ENCODE data around the gene BBS2.

Gene BBS2

GRCh38 chr16:56475201-56475600 lies 44.6 kb downstream of the BBS2 start:
- peak; percentile 4 for DNase-seq

- DNase-seq, result no peak
Measured at GRCh38 chr16:56470666-56471065, 49.2 kb downstream of the BBS2 start.

- no peak for DNase-seq
Measured at GRCh38 chr16:56470232-56470631, 49.6 kb downstream of the BBS2 start.

- DNase-seq, result no peak
Measured at GRCh38 chr16:56469748-56470147, 50.1 kb downstream of the BBS2 start.

- no peak for DNase-seq
Measured at GRCh38 chr16:56468800-56469199, 51.0 kb downstream of the BBS2 start.

- no peak for DNase-seq
Measured at GRCh38 chr16:56466344-56466743, 53.5 kb downstream of the BBS2 start.

- no peak for DNase-seq
Measured at GRCh38 chr16:56463153-56463552, 56.7 kb downstream of the BBS2 start.

GRCh38 chr16:56462064-56462796 lies 57.6 kb downstream of the BBS2 start:
- DNase-seq, result no peak

- no peak for DNase-seq
Measured at GRCh38 chr16:56460101-56460500, 59.7 kb downstream of the BBS2 start.

GRCh38 chr16:56457927-56458470 lies 61.8 kb downstream of the BBS2 start:
- DNase-seq, result no peak

GRCh38 chr16:56451753-56452689 lies 67.8 kb downstream of the BBS2 start:
- no peak for DNase-seq

- DNase-seq, result peak; percentile 94
Measured at GRCh38 chr16:56450986-56451752, 68.7 kb downstream of the BBS2 start, which contains the start of the genes NUDT21 and OGFOD1. Gene NUDT21 (minus strand): TSS chr16:56451332. CDS start chr16:56451202, 130 bp downstream. Gene OGFOD1 (plus strand): TSS chr16:56451554. CDS start chr16:56451613, 59 bp downstream.

- DNase-seq, result no peak
Measured at GRCh38 chr16:56450275-56450985, 69.4 kb downstream of the BBS2 start.

GRCh38 chr16:56448005-56448404 lies 71.8 kb downstream of the BBS2 start:
- no peak for DNase-seq

- no peak for DNase-seq
Measured at GRCh38 chr16:56447286-56447685, 72.5 kb downstream of the BBS2 start.

- DNase-seq, result no peak
Measured at GRCh38 chr16:56438038-56438437, 81.8 kb downstream of the BBS2 start.

GRCh38 chr16:56436258-56436657 lies 83.6 kb downstream of the BBS2 start:
- DNase-seq, result no peak
